Activated B cell treated with CpG ODN at 0.5 μM for 24 hours (primary cell): ENCODE results near the gene HJURP. TPM values are rescaled to one million over a fixed set of nuclear protein-coding genes. Genes with fewer than 3 reads are reported as not detected.

Experiments
- ATAC-seq: fragments of 200-7000 bp; cut with Tn5 transposase; one replicate; pipeline ENCODE4 v1.10.0; 2021; ENCODE audit warnings: low read depth, mild to moderate bottlenecking, moderate library complexity
- CTCF ChIA-PET: fragments of 350-600 bp; sonication (Branson Sonifier 250); formaldehyde crosslinking; loops from one replicate; lab custom pipeline; 2021; ENCODE audit warnings: antibody characterized with exemption; lab: Charles Lee
- POLR2A ChIA-PET: fragments of 350-600 bp; sonication (Branson Sonifier 250); formaldehyde crosslinking; loops from one replicate; lab custom pipeline; 2021; ENCODE audit warnings: antibody characterized with exemption; lab: Charles Lee
- DNase-seq: peaks from one replicate; pipeline ENCODE4 v3.0.0; 2022
- H3K27ac Mint-ChIP-seq: one replicate; pipeline ENCODE4 v1.8.0; 2020; ENCODE audit warnings: mixed read lengths
- H3K27me3 Mint-ChIP-seq: one replicate; pipeline ENCODE4 v1.8.0; 2021; ENCODE audit warnings: mixed read lengths
- H3K36me3 Mint-ChIP-seq: one replicate; pipeline ENCODE4 v1.8.0; 2021; ENCODE audit warnings: low read depth, mixed read lengths
- H3K4me1 Mint-ChIP-seq: one replicate; pipeline ENCODE4 v1.8.0; 2021; ENCODE audit warnings: mixed read lengths
- H3K4me3 Mint-ChIP-seq: one replicate; pipeline ENCODE4 v1.8.0; 2020; ENCODE audit warnings: mild to moderate bottlenecking, mixed read lengths
- H3K9me3 Mint-ChIP-seq: one replicate; pipeline ENCODE4 v1.8.0; 2020; ENCODE audit warnings: mixed read lengths
- intact Hi-C: fragments of 100-400 bp; cut with micrococcal nuclease; formaldehyde crosslinking; loops from one replicate; pipeline ENCODE4 v1.15.1; 2024
- total RNA-seq: library from RNA; stranded (reverse); gene quantifications from 2 replicates; pipeline ENCODE4 v1.2.3, GENCODE V29; 2022
- TF ChIP-seq, protein P1 (sequence below): fragments of 200-600 bp; IDR thresholded peaks from one replicate; pipeline ENCODE4 v1.8.0; 2022; ENCODE audit warnings: antibody characterized with exemption, mild to moderate bottlenecking

The HJURP gene
- total RNA-seq, 1 donor from 2014 or later: 1.5 TPM

DNA sequence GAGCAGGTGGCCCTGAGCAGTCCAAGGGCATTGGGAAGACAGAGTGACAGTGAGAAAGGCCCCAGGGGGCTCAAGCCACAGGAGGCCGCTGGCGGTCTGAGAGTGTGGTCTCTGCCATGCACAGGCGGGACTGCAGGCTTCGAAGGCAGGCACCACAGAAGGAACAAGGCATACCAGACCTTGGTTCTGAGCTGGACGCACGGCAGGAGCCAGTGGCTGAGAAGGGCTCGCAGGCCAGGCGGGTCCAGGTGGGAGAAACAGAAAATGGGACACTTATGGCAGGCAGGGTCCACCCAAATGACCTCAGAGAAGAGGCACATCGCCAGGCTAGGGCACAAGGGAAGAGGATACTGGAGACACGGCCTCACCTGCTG, 14.9 kb downstream of the HJURP start:
- ATAC-seq (no peak), DNase-seq (no peak)
- H3K36me3 Mint-ChIP-seq: no peaks in the 10 kb centered on the region
- TF ChIP-seq, protein P1, sequence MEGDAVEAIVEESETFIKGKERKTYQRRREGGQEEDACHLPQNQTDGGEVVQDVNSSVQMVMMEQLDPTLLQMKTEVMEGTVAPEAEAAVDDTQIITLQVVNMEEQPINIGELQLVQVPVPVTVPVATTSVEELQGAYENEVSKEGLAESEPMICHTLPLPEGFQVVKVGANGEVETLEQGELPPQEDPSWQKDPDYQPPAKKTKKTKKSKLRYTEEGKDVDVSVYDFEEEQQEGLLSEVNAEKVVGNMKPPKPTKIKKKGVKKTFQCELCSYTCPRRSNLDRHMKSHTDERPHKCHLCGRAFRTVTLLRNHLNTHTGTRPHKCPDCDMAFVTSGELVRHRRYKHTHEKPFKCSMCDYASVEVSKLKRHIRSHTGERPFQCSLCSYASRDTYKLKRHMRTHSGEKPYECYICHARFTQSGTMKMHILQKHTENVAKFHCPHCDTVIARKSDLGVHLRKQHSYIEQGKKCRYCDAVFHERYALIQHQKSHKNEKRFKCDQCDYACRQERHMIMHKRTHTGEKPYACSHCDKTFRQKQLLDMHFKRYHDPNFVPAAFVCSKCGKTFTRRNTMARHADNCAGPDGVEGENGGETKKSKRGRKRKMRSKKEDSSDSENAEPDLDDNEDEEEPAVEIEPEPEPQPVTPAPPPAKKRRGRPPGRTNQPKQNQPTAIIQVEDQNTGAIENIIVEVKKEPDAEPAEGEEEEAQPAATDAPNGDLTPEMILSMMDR: no peak
- intact Hi-C loops: no loop called here
- POLR2A ChIA-PET: no interaction called here
- H3K27ac Mint-ChIP-seq: no peak overlapping the region
- H3K4me1 Mint-ChIP-seq: no peaks in the 10 kb centered on the region
- CTCF ChIA-PET: no interaction called here
- H3K27me3 Mint-ChIP-seq: no peaks in the 10 kb centered on the region
- H3K9me3 Mint-ChIP-seq: no peaks in the 10 kb centered on the region
- no peak overlapping the region for H3K4me3 Mint-ChIP-seq

DNA sequence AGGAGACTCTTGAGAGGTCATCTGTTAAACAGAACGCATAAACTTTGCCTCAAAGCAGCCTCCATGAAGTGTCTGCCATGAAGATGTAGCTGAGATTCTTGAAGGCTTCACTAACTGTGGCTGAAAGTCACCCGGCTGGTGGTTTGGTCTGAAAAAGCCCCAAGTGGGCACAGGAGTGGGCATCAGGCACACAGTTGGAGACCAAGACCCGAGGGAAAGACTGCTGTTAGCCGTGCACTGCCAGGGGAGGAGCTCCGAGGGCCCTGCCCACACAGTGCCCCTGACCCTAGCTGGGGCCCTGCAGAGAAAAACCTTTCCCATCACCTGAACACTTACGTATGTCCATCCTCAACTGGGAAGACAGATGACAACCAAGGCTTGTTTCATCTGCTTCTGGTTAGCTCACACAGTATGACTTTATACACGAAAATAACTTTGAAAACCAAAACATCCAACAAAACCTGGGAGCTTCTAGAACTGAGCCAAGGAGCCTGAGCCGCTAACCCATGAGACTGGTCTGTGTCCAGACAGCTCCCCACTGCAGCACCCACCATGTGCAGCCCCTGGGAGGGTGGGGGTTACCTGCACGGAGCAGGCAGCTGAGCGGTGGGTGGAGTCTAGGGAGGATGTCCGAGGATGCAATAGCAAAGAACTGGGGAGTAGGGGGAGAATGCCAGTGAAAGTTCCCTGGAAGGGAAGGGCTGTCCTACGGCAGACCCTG, 15.4 kb downstream of the HJURP start:
- intact Hi-C loops: no loop called here
- CTCF ChIA-PET: no interaction called here
- H3K4me1 Mint-ChIP-seq: no peaks in the 10 kb centered on the region
- DNase-seq (no peak), ATAC-seq (no peak)
- no peaks in the 10 kb centered on the region for H3K36me3 Mint-ChIP-seq
- no peak overlapping the region for H3K4me3 Mint-ChIP-seq
- no peaks in the 10 kb centered on the region for H3K27me3 Mint-ChIP-seq
- TF ChIP-seq, protein P1: no peak
- H3K27ac Mint-ChIP-seq: no peak overlapping the region
- H3K9me3 Mint-ChIP-seq: no peaks in the 10 kb centered on the region
- POLR2A ChIA-PET: no interaction called here

DNA sequence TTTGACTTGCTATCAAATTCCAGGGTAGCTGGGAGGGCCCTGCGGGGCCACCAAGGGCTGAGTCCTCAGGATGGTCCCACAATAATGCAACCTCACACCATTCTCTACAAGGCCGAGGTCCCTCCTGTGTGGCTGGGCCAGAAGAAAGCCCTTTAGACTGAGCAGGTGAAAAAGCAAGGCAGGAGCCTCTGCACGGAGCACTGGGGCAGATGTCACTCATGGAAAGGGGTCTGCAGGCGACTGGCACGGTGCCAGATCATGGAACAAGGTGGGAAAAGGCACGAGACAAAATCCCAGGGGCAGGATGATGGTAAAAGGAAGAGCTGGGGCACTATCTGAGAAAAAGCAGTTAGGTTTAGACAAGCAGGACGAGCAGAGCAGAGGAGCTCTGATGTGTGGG, 16.1 kb downstream of the HJURP start:
- Mint-ChIP-seq H3K36me3 (no peaks in the 10 kb centered on the region), H3K4me1 (no peaks in the 10 kb centered on the region), H3K27me3 (no peaks in the 10 kb centered on the region), H3K4me3 (no peak overlapping the region), H3K9me3 (no peaks in the 10 kb centered on the region), H3K27ac (no peak overlapping the region)
- ATAC-seq: no peak
- TF ChIP-seq, protein P1: no peak
- POLR2A ChIA-PET: no interaction called here
- CTCF ChIA-PET: no interaction called here
- no peak for DNase-seq
- intact Hi-C loops: no loop called here

DNA sequence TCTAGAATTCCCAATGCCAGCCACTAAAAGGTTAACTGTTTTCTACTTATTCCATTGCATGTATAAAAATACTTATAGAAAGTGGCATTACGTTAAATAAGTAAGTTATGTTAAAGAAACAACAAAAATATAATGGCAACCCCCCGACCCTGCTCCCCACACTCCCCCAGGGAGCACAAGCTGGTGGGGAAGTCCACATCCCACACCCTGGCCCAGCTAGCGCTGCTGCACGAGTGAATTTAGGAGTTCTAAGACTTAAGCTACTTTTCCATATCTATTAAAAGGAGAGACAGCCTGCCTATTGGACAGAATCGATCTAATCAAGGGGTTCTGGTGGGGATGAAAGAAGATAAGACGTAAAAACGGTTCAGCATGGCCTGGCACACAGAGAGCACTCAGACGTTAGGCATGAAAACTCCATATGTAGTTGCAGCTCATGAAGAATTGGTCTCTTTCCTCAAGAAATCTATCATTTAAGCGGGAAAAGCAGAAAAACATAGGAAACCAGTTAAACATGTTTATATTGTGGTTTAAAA, 16.6 kb downstream of the HJURP start:
- TF ChIP-seq, protein P1: no peak
- no peak overlapping the region for H3K27ac Mint-ChIP-seq
- H3K27me3 Mint-ChIP-seq: no peaks in the 10 kb centered on the region
- POLR2A ChIA-PET: no interaction called here
- no peak for ATAC-seq
- CTCF ChIA-PET: no interaction called here
- H3K36me3 Mint-ChIP-seq: no peaks in the 10 kb centered on the region
- no peak overlapping the region for H3K4me3 Mint-ChIP-seq
- intact Hi-C loops: no loop called here
- no peaks in the 10 kb centered on the region for H3K4me1 Mint-ChIP-seq
- H3K9me3 Mint-ChIP-seq: no peaks in the 10 kb centered on the region
- DNase-seq: no peak

DNA sequence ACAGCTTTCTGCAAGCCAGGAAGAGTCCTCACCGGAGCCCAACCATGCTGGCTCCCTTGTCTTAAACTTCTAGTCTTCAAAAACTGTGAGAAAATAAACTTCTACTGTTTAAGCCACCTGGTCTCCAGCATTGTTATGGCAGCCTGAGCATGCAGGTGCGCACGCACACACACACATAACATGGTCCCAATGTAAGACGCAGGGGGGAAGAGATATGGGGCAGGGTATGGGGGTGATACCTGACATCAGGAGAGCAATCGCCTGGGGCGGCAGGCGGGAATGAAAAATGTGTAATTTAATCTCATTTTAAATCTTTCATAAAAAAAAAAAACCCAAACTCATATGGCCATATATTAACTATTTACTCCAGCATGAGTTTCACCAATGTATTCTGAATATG, 18.0 kb downstream of the HJURP start:
- ATAC-seq (no peak), DNase-seq (no peak)
- CTCF ChIA-PET: no interaction called here
- no peak overlapping the region for H3K27ac Mint-ChIP-seq
- peaks cover 1% of the 10 kb centered on the region for H3K4me1 Mint-ChIP-seq
- no peaks in the 10 kb centered on the region for H3K27me3 Mint-ChIP-seq
- TF ChIP-seq, protein P1: no peak
- POLR2A ChIA-PET: no interaction called here
- intact Hi-C loops: no loop called here
- no peaks in the 10 kb centered on the region for H3K9me3 Mint-ChIP-seq
- H3K36me3 Mint-ChIP-seq: no peaks in the 10 kb centered on the region
- no peak overlapping the region for H3K4me3 Mint-ChIP-seq
